Measurements from ENCODE around the gene SDK1.

SDK1 gene

DNA sequence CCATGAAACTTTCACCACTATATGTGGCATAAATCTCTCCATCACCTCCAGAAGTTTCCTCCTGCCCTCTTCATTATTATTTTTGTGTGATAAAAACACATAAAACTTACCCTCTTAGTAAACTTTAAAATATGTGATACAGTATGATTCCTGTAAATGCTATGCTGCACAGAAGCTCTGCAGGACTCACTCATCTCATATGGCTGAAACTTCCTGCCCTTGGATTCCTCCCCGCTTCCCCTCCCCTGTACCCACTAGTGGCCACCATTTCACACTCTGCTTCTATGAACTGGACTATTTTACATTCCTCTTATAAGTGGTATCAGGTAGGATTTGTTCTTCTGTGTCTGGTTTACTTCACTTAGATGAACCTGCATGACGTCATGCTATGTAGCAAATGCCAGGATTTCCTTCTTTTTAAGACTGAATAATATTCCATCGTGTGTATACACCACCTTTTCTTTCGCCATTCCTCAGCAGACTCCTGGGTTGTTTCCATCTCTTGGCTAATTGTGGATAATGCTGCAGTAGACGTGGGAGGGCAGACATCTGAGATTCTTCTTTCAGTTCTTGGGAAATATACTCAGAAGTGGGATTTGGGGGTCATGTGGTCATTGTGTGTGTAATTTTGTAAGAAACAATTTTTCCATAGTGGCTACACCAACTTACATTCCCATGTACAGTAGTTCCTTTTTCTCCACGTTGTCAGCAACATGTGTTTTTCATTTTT lies 335.2 kb downstream of the SDK1 start:
- no peak overlapping the region for H3K27ac ChIP-seq
- no peak for DNase-seq (ENCODE audit: low spot score)
- H3K4me3 ChIP-seq, result no peak overlapping the region
- no peak for TF ChIP-seq CTCF (IDR thresholded peaks at IDR 0.05)

DNA sequence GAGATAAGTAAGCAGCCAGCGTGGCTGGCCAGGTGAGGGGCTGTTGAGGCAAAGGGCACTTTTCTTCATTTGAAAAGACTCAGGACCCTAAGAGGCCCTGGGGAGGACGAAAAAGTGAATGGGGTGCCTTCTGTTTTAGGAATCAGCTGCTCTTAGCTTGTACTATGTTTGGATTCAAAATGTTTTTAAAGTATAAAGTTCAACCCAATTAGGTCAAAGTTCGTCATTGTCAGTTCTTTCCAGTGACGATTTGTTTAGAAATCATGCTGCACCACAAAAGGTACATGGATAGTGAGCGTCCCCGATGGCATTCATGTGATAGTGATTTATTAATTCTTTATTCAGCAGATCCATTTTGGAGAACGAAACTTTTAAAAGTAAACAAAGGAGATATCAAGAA lies 338.2 kb downstream of the SDK1 start:
- H3K4me3 ChIP-seq, result no peak overlapping the region
- no peak for DNase-seq (ENCODE audit: low spot score)
- TF ChIP-seq CTCF (IDR thresholded peaks at IDR 0.05), result no peak

GRCh38 chr7:3641582-3641981 lies 340.5 kb downstream of the SDK1 start:
- no peak for TF ChIP-seq CTCF (IDR thresholded peaks at IDR 0.05)
- H3K4me3 ChIP-seq, result no peak overlapping the region
- no peak for DNase-seq (ENCODE audit: low spot score)
- no peak overlapping the region for H3K27ac ChIP-seq

More for the DNA sequence above, 338.2 kb downstream of the SDK1 start:
- no peak overlapping the region for H3K27ac ChIP-seq

DNA sequence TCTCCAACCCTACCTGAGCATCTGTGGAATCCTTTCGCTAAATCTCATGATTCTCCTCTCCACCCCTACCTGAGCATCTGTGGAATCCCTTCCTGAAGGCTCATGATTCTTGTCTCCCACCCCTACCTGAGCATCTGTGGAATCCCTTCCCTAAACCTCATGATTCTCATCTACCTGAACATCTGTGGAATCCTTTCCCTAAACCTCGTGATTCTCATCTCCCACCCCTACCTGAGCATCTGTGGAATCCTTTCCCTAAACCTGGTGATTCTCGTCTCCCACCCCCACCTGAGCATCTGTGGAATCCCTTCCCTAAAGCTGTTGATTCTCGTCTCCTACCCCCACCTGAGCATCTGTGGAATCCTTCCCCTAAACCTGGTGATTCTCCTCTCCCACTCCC lies 342.0 kb downstream of the SDK1 start:
- TF ChIP-seq CTCF (IDR thresholded peaks at IDR 0.05), result no peak
- Histone ChIP-seq H3K4me3 (no peak overlapping the region), H3K27ac (no peak overlapping the region)
- no peak for DNase-seq (ENCODE audit: low spot score)

DNA sequence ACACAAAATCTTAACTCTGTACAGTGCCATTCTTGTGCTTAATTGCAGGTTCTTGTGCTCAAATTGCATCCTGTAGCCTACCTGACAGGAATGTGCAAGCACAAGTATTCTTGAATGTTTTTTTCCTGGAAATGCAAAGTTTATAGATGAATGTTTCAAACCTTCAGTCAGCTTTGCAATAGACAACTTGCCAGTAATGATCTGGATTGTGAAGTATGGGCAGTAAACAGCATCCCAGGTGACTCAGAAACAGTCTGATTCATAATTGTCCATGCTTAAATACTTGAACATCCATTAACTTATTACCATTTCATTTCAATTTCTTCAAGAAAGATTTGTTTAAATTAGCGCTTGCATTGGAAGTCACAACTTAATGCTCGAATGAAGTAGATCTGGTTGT lies 347.2 kb downstream of the SDK1 start:
- no peak for DNase-seq (ENCODE audit: low spot score)
- Histone ChIP-seq H3K4me3 (no peak overlapping the region), H3K27ac (no peak overlapping the region)
- TF ChIP-seq CTCF (IDR thresholded peaks at IDR 0.05), result no peak

- DNase-seq (ENCODE audit: low spot score), result no peak
- H3K4me3 ChIP-seq, result no peak overlapping the region
- no peak for TF ChIP-seq CTCF (IDR thresholded peaks at IDR 0.05)
- H3K27ac ChIP-seq, result no peak overlapping the region
Observed at GRCh38 chr7:3649250-3649649, 348.2 kb downstream of the SDK1 start.

DNA sequence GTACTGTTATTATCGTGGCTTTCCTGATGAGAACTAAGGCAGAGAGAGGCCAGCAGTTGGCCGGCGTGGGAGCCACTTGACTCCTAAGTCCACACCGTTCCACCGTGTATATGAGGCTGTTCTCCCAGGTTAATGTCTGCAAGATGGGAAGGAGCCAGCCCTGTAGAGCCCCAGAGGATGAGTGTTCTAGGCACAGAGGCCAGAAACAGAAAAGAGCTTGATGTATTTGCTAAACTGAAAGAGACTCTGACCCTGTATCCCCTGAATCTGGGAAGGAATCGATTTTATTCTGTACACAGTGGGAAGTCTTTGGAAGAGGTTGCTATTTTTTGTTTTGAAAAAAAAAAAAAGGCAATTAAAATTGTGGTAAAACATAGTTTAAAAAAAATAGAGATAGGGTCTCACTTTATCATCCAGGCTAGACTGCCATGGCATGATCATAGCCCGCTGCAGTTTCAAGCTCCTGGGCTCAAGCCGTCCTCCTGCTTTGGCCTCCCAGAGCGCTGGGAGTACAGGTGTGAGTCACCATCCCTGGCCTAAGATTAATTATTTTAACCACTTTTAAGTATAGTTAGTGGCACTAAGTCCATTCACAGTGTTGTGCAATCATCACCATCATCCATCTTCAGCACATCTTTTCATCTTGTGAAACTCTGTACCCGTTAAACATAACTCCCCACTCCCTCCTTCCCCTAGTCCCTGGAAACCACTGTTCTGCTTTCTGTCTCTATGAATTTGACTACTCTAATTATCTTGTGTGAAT lies 348.8 kb downstream of the SDK1 start:
- TF ChIP-seq CTCF (IDR thresholded peaks at IDR 0.05), result no peak
- DNase-seq (ENCODE audit: low spot score), result no peak
- Histone ChIP-seq H3K27ac (no peak overlapping the region), H3K4me3 (no peak overlapping the region)
